A673 (cell line): Measurements from ENCODE around the gene CCDC120.

ENCODE experiments used
- EZH2 ChIP-seq: fragments of 200-600 bp; sonication (generic); IDR thresholded peaks from 2 replicates; pipeline ENCODE4 v1.6.1; 2017; ENCODE audit warnings: borderline replicate concordance, low read depth, mild to moderate bottlenecking, mixed read lengths, antibody characterized with exemption, low read length; ENCODE audit not compliant: poor library complexity, severe bottlenecking
- TF ChIP-seq, protein P1 (sequence below): fragments of 300-800, 200-600 bp; sonication (generic); conservative IDR thresholded peaks from 2 replicates; pipeline ENCODE4 v1.5.1; 2017; ENCODE audit warnings: low read depth, mild to moderate bottlenecking, antibody characterized with exemption, low read length, moderate library complexity, mixed read lengths

- TF ChIP-seq, protein P1, sequence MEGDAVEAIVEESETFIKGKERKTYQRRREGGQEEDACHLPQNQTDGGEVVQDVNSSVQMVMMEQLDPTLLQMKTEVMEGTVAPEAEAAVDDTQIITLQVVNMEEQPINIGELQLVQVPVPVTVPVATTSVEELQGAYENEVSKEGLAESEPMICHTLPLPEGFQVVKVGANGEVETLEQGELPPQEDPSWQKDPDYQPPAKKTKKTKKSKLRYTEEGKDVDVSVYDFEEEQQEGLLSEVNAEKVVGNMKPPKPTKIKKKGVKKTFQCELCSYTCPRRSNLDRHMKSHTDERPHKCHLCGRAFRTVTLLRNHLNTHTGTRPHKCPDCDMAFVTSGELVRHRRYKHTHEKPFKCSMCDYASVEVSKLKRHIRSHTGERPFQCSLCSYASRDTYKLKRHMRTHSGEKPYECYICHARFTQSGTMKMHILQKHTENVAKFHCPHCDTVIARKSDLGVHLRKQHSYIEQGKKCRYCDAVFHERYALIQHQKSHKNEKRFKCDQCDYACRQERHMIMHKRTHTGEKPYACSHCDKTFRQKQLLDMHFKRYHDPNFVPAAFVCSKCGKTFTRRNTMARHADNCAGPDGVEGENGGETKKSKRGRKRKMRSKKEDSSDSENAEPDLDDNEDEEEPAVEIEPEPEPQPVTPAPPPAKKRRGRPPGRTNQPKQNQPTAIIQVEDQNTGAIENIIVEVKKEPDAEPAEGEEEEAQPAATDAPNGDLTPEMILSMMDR: no peak
- no peak for TF ChIP-seq EZH2
Measured at GRCh38 chrX:49079489-49080428, 21.0 kb downstream of the CCDC120 start, which contains the start of gene WDR45.
